ENCODE data around the gene PLSCR4. TPM values are rescaled to one million over a fixed set of nuclear protein-coding genes. Genes with fewer than 3 reads are reported as not detected.

PLSCR4 gene
- total RNA-seq, 1 experiment from 2014 or later = 4.4 TPM

DNA sequence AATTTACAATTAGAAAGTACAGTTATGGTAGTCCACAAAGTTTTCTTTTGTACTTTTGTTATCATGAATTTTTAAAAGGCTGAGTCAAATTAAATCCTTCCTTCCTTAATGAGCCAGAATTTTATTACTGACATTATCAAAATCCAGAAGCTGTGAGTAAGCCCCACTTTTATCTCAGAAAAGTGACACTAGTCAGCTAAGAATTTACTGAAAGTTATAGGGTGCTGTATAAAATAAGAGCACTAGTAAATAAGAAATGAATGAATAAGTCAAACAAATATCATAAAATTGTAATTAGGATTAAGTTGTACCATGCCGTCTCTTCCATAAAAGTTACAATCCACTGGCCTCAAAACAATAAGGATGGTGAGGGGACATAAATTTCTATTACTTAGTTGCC lies 105.3 kb downstream of the PLSCR4 start:
- no peak overlapping the region for H3K4me3 Mint-ChIP-seq (ENCODE audit: unreplicated experiment)
- H3K36me3 Mint-ChIP-seq (ENCODE audit: insufficient read depth, unreplicated experiment) = peaks cover 11% of the 10 kb centered on the region
- TF ChIP-seq, protein P1, sequence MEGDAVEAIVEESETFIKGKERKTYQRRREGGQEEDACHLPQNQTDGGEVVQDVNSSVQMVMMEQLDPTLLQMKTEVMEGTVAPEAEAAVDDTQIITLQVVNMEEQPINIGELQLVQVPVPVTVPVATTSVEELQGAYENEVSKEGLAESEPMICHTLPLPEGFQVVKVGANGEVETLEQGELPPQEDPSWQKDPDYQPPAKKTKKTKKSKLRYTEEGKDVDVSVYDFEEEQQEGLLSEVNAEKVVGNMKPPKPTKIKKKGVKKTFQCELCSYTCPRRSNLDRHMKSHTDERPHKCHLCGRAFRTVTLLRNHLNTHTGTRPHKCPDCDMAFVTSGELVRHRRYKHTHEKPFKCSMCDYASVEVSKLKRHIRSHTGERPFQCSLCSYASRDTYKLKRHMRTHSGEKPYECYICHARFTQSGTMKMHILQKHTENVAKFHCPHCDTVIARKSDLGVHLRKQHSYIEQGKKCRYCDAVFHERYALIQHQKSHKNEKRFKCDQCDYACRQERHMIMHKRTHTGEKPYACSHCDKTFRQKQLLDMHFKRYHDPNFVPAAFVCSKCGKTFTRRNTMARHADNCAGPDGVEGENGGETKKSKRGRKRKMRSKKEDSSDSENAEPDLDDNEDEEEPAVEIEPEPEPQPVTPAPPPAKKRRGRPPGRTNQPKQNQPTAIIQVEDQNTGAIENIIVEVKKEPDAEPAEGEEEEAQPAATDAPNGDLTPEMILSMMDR (IDR thresholded peaks at IDR 0.05; ENCODE audit: unreplicated experiment) = no peak
- POLR2A ChIA-PET = interaction anchor here (0.9 to 2.7 kb wide), 6 partner anchors 11 to 73 kb away, joined by 3 to 20 read pairs (median 5); partner anchors contain the start of gene PLOD2
- H3K27ac Mint-ChIP-seq (ENCODE audit: low read depth, unreplicated experiment) = no peak overlapping the region
- H3K4me1 Mint-ChIP-seq (ENCODE audit: insufficient read depth, unreplicated experiment) = peaks cover 59% of the 10 kb centered on the region
- CTCF ChIA-PET = interaction anchor here (0.7 to 2.5 kb wide), 5 partner anchors 11 to 81 kb away, joined by 3 to 12 read pairs (median 4); no protein-coding TSS in a partner anchor
- no peaks in the 10 kb centered on the region for H3K27me3 Mint-ChIP-seq (ENCODE audit: insufficient read depth, unreplicated experiment)
- no TSS peak for BruUV-seq (replicated peaks)
- H3K9me3 Mint-ChIP-seq (ENCODE audit: unreplicated experiment) = no peaks in the 10 kb centered on the region
- no peak for DNase-seq (ENCODE audit: unreplicated experiment)
- intact Hi-C loops (cut with micrococcal nuclease) = no loop called here

- TF ChIP-seq, protein P1 (IDR thresholded peaks at IDR 0.05; ENCODE audit: unreplicated experiment) = no peak
- H3K4me1 Mint-ChIP-seq (ENCODE audit: insufficient read depth, unreplicated experiment) = peaks cover 37% of the 10 kb centered on the region
- no TSS peak for BruUV-seq (replicated peaks)
- H3K4me3 Mint-ChIP-seq (ENCODE audit: unreplicated experiment) = no peak overlapping the region
- H3K9me3 Mint-ChIP-seq (ENCODE audit: unreplicated experiment) = no peaks in the 10 kb centered on the region
- H3K27me3 Mint-ChIP-seq (ENCODE audit: insufficient read depth, unreplicated experiment) = no peaks in the 10 kb centered on the region
- intact Hi-C loops (cut with micrococcal nuclease) = no loop called here
- peak; percentile 42 for DNase-seq (ENCODE audit: unreplicated experiment)
- peaks cover 2% of the 10 kb centered on the region for H3K36me3 Mint-ChIP-seq (ENCODE audit: insufficient read depth, unreplicated experiment)
- CTCF ChIA-PET = interaction anchor here (0.9 to 1.6 kb wide), 4 partner anchors 9 to 18 kb away, joined by 3 to 12 read pairs (median 6); partner anchors contain the start of gene PLOD2
- no peak overlapping the region for H3K27ac Mint-ChIP-seq (ENCODE audit: low read depth, unreplicated experiment)
- POLR2A ChIA-PET = interaction anchor here (0.7 to 3.3 kb wide), 9 partner anchors 9 to 25 kb away, joined by 3 to 27 read pairs (median 4); partner anchors contain the start of gene PLOD2
These were observed 108.1 kb downstream of the PLSCR4 start for GRCh38 chr3:146142757-146143156.

Other genes with a start within 250 kb of the PLSCR4 start
- 109 and 149 TPM in 2 replicates for gene PLOD2, start 89.9 kb downstream of the PLSCR4 start, total RNA-seq (2022)
- not detected in 2 replicates for gene PLSCR2, start 218.5 kb upstream of the PLSCR4 start, total RNA-seq (2022)

Measured in MCF 10A (cell line).